ENCODE data around the gene DNM2.

GRCh38 chr19:10823690-10824089, 105.8 kb downstream of the DNM2 start:
- TF ChIP-seq EZH2 (IDR thresholded peaks at IDR 0.05; ENCODE audit: low read depth), result no peak
- TF ChIP-seq CTCF (conservative IDR thresholded peaks at IDR 0.05), result no peak

Measured in PC-9 (cell line).